HTR-8/SVneo (cell line): ENCODE data around the gene SUPT5H.

ENCODE experiments used
- DNase-seq: peaks from one replicate; pipeline ENCODE4 v3.0.0; 2011; ENCODE audit warnings: low spot score, mixed read lengths; ENCODE audit not compliant: insufficient read length
- FAIRE-seq: peaks from 2 replicates; lab custom pipeline; 2011; peaks lifted over from hg19 to GRCh38; lab: Jason Lieb, UNC

The SUPT5H gene

GRCh38 chr19:39514840-39515550, 69.6 kb downstream of the SUPT5H start, which contains the start of gene SELENOV:
TSS of gene SELENOV (plus strand) at chr19:39515139. CDS start at chr19:39515213, 74 bp downstream.
- FAIRE-seq (no peak), DNase-seq (no peak)

GRCh38 chr19:39515551-39516191, 70.3 kb downstream of the SUPT5H start:
- no peak for FAIRE-seq
- DNase-seq = no peak

GRCh38 chr19:39516270-39516669, 70.9 kb downstream of the SUPT5H start:
- DNase-seq (no peak), FAIRE-seq (no peak)

- FAIRE-seq (no peak), DNase-seq (no peak)
Measured at GRCh38 chr19:39517432-39517831, 72.0 kb downstream of the SUPT5H start.

- FAIRE-seq = no peak
- no peak for DNase-seq
Measured at GRCh38 chr19:39518458-39518857, 73.1 kb downstream of the SUPT5H start.

- no peak for FAIRE-seq
- DNase-seq = no peak
Measured at GRCh38 chr19:39518975-39519374, 73.6 kb downstream of the SUPT5H start.

GRCh38 chr19:39520541-39521484, 75.4 kb downstream of the SUPT5H start:
- FAIRE-seq (no peak), DNase-seq (no peak)

GRCh38 chr19:39524495-39524894, 79.1 kb downstream of the SUPT5H start:
- no peak for DNase-seq

GRCh38 chr19:39525205-39525604, 79.8 kb downstream of the SUPT5H start:
- no peak for DNase-seq
- FAIRE-seq = no peak

More at GRCh38 chr19:39524495-39524894, 79.1 kb downstream of the SUPT5H start:
- no peak for FAIRE-seq
